ENCODE data around the gene MEST.

MEST gene

GRCh38 chr7:130473289-130473688, 18.6 kb upstream of the MEST start:
- TF ChIP-seq EZH2phosphoT487 (IDR thresholded peaks at IDR 0.05; ENCODE audit: low read depth) (no peak), CTCF (IDR thresholded peaks at IDR 0.05; ENCODE audit: low read depth, low read length) (no peak)
- Histone ChIP-seq H2AFZ (ENCODE audit: low read depth, low read length) (peak overlapping the region; percentile 56), H3K4me1 (ENCODE audit: low read length) (peaks cover 11% of the 10 kb centered on the region), H3K9me3 (ENCODE audit: insufficient read depth, low read length) (no peaks in the 10 kb centered on the region), H3K36me3 (replicated peaks; ENCODE audit: low read depth, low read length) (no peaks in the 10 kb centered on the region), H3K27me3 (ENCODE audit: low read depth, low read length) (no peaks in the 10 kb centered on the region), H3K9ac (ENCODE audit: low read length) (no peak overlapping the region), H3K27ac (ENCODE audit: low read length) (no peak overlapping the region), H4K20me1 (ENCODE audit: insufficient read depth, low read length) (no peaks in the 10 kb centered on the region), H3K4me3 (ENCODE audit: low read length) (no peak overlapping the region), H3K4me2 (ENCODE audit: low read length) (peak overlapping the region; percentile 42), H3K79me2 (ENCODE audit: low read length) (no peaks in the 10 kb centered on the region)

GRCh38 chr7:130473876-130474275, 18.0 kb upstream of the MEST start:
- H3K4me2 ChIP-seq (ENCODE audit: low read length), result no peak overlapping the region

GRCh38 chr7:130475776-130476175, 16.1 kb upstream of the MEST start:
- H3K4me1 ChIP-seq (ENCODE audit: low read length), result peaks cover 11% of the 10 kb centered on the region
- no peaks in the 10 kb centered on the region for H4K20me1 ChIP-seq (ENCODE audit: insufficient read depth, low read length)
- H3K4me2 ChIP-seq (ENCODE audit: low read length), result no peak overlapping the region
- H3K79me2 ChIP-seq (ENCODE audit: low read length), result no peaks in the 10 kb centered on the region
- no peaks in the 10 kb centered on the region for H3K36me3 ChIP-seq (replicated peaks; ENCODE audit: low read depth, low read length)
- TF ChIP-seq CTCF (IDR thresholded peaks at IDR 0.05; ENCODE audit: low read depth, low read length) (no peak), EZH2phosphoT487 (IDR thresholded peaks at IDR 0.05; ENCODE audit: low read depth) (no peak)
- H3K27me3 ChIP-seq (ENCODE audit: low read depth, low read length), result no peaks in the 10 kb centered on the region
- H2AFZ ChIP-seq (ENCODE audit: low read depth, low read length), result no peak overlapping the region
- H3K4me3 ChIP-seq (ENCODE audit: low read length), result no peak overlapping the region
- H3K9ac ChIP-seq (ENCODE audit: low read length), result no peak overlapping the region
- H3K9me3 ChIP-seq (ENCODE audit: insufficient read depth, low read length), result no peaks in the 10 kb centered on the region
- H3K27ac ChIP-seq (ENCODE audit: low read length), result no peak overlapping the region

More at GRCh38 chr7:130473876-130474275, 18.0 kb upstream of the MEST start:
- TF ChIP-seq EZH2phosphoT487 (IDR thresholded peaks at IDR 0.05; ENCODE audit: low read depth) (no peak), CTCF (IDR thresholded peaks at IDR 0.05; ENCODE audit: low read depth, low read length) (no peak)
- Histone ChIP-seq H3K79me2 (ENCODE audit: low read length) (no peaks in the 10 kb centered on the region), H4K20me1 (ENCODE audit: insufficient read depth, low read length) (no peaks in the 10 kb centered on the region), H3K9me3 (ENCODE audit: insufficient read depth, low read length) (no peaks in the 10 kb centered on the region), H3K9ac (ENCODE audit: low read length) (no peak overlapping the region), H3K4me3 (ENCODE audit: low read length) (no peak overlapping the region), H2AFZ (ENCODE audit: low read depth, low read length) (no peak overlapping the region), H3K27ac (ENCODE audit: low read length) (no peak overlapping the region), H3K36me3 (replicated peaks; ENCODE audit: low read depth, low read length) (no peaks in the 10 kb centered on the region), H3K4me1 (ENCODE audit: low read length) (peaks cover 11% of the 10 kb centered on the region), H3K27me3 (ENCODE audit: low read depth, low read length) (no peaks in the 10 kb centered on the region)

GRCh38 chr7:130476297-130477150, 15.4 kb upstream of the MEST start:
- no peak overlapping the region for H3K27ac ChIP-seq (ENCODE audit: low read length)
- no peak overlapping the region for H3K4me2 ChIP-seq (ENCODE audit: low read length)
- TF ChIP-seq CTCF (IDR thresholded peaks at IDR 0.05; ENCODE audit: low read depth, low read length) (no peak), EZH2phosphoT487 (IDR thresholded peaks at IDR 0.05; ENCODE audit: low read depth) (no peak)
- H4K20me1 ChIP-seq (ENCODE audit: insufficient read depth, low read length), result no peaks in the 10 kb centered on the region
- no peaks in the 10 kb centered on the region for H3K9me3 ChIP-seq (ENCODE audit: insufficient read depth, low read length)
- H3K36me3 ChIP-seq (replicated peaks; ENCODE audit: low read depth, low read length), result no peaks in the 10 kb centered on the region
- peaks cover 11% of the 10 kb centered on the region for H3K4me1 ChIP-seq (ENCODE audit: low read length)
- H3K27me3 ChIP-seq (ENCODE audit: low read depth, low read length), result no peaks in the 10 kb centered on the region
- no peak overlapping the region for H3K4me3 ChIP-seq (ENCODE audit: low read length)
- H3K9ac ChIP-seq (ENCODE audit: low read length), result no peak overlapping the region
- H2AFZ ChIP-seq (ENCODE audit: low read depth, low read length), result no peak overlapping the region
- no peaks in the 10 kb centered on the region for H3K79me2 ChIP-seq (ENCODE audit: low read length)

All from OCI-LY3 (cell line).